Measurements from ENCODE around the gene EXD2. TPM values are rescaled to one million over a fixed set of nuclear protein-coding genes. Genes with fewer than 3 reads are reported as not detected.

The EXD2 gene
- total RNA-seq, 1 donor = 2.9 TPM

DNA sequence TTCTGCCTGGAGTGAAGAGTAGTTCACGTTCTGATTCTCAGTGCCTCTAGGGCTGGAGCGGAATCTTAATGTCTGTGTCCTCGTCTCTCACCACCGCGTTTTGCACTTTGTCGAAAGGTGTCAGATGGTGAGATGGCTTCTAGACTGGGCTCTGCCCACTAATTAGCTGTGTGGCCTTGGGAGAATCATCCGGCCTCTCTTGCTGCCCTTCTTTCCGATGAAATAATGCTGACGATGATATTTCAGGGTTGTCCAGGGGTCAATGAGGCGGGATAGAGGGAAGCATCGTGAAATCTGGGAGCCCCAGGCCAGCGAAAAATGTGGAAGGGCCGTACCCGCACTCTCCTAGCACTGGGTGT lies 67.8 kb downstream of the EXD2 start:
- Histone ChIP-seq H3K4me1 (ENCODE audit: insufficient read depth, low read length) (peaks cover 8% of the 10 kb centered on the region), H3K9me3 (ENCODE audit: low read depth, low read length) (no peaks in the 10 kb centered on the region), H3K27me3 (ENCODE audit: insufficient read depth, low read length) (peaks cover 55% of the 10 kb centered on the region), H3K4me3 (ENCODE audit: low read length) (no peak overlapping the region)

GRCh38 chr14:69259527-69260189 lies 68.4 kb downstream of the EXD2 start, which contains the start of gene GALNT16:
Gene GALNT16, plus strand, starts transcription at chr14:69260158. Its CDS starts 133 bp downstream, at chr14:69260291.
- H3K9me3 ChIP-seq (ENCODE audit: low read depth, low read length) = no peaks in the 10 kb centered on the region
- no peak within 1 kb of the TSS for H3K4me3 ChIP-seq (ENCODE audit: low read length)
- peaks cover 58% of the 10 kb centered on the region for H3K27me3 ChIP-seq (ENCODE audit: insufficient read depth, low read length)
- H3K4me1 ChIP-seq (ENCODE audit: insufficient read depth, low read length) = peaks cover 8% of the 10 kb centered on the region

DNA sequence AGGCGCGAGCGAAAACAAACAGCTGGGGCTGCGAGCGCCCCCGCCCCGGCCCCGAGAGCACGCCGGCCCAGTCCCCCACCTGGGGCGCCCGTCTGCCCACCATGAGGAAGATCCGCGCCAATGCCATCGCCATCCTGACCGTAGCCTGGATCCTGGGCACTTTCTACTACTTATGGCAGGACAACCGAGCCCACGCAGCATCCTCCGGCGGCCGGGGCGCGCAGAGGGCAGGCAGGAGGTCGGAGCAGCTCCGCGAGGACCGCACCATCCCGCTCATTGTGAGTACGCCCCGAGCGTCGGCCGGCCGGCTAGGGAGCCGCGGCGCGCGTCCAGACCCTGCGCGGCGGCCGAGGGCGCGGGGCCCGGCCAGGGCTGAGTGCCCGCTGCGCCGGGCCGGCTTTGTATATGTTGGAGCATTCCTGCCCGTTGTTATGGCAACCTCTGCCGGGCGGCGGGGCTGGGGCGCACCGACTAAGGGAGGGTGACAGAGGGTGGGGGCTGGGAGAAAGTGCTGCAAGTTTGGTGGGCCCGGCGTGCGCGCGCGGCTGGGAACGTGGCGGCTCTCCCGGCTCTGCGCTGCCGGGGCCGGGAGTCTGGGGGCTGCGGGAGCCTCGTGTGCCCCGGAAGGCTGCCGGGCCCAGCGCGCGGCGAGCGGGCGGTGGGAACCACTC lies 69.0 kb downstream of the EXD2 start:
- no peak overlapping the region for H3K4me3 ChIP-seq (ENCODE audit: low read length)

DNA sequence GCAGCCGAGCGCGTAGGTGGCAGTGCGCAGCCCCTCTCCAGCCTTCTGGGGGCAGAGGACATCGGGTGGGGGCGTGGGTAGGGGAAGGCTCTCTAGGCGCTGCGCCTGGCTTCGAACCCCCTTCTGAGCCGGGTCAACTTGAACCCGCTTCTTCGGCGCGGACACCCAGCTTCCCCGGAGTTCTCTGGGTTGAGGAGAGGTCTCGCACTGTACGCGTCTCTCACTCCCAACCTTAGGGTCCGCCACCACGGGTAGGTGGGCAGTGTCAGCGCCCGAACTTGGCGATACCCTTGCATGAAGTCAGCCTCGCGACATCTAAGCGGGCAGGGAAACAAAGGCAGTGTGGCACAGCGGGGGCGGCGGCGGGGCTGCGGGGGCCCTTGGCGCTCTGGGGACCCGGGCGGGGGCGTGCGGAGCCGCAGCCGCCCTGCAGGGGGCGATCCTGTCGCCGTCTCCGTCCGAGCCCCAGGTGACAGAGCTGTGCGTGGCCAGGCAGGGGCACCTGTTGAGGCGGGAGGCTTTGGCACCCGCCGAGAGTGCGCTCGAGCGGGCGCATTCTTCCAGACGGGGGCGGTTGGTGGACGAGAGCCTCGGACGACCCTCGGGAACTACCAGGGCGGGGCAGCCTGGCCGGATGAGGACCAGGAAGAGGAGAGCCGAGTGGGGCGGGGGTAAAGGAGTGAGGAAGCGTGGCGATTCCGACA lies 69.7 kb downstream of the EXD2 start:
- Histone ChIP-seq H3K27me3 (ENCODE audit: insufficient read depth, low read length) (peaks cover 57% of the 10 kb centered on the region), H3K9me3 (ENCODE audit: low read depth, low read length) (no peaks in the 10 kb centered on the region), H3K4me3 (ENCODE audit: low read length) (no peak overlapping the region), H3K4me1 (ENCODE audit: insufficient read depth, low read length) (peaks cover 8% of the 10 kb centered on the region)

More for the DNA sequence above, 69.0 kb downstream of the EXD2 start:
- Histone ChIP-seq H3K4me1 (ENCODE audit: insufficient read depth, low read length) (peaks cover 8% of the 10 kb centered on the region), H3K9me3 (ENCODE audit: low read depth, low read length) (no peaks in the 10 kb centered on the region), H3K27me3 (ENCODE audit: insufficient read depth, low read length) (peaks cover 58% of the 10 kb centered on the region)

DNA sequence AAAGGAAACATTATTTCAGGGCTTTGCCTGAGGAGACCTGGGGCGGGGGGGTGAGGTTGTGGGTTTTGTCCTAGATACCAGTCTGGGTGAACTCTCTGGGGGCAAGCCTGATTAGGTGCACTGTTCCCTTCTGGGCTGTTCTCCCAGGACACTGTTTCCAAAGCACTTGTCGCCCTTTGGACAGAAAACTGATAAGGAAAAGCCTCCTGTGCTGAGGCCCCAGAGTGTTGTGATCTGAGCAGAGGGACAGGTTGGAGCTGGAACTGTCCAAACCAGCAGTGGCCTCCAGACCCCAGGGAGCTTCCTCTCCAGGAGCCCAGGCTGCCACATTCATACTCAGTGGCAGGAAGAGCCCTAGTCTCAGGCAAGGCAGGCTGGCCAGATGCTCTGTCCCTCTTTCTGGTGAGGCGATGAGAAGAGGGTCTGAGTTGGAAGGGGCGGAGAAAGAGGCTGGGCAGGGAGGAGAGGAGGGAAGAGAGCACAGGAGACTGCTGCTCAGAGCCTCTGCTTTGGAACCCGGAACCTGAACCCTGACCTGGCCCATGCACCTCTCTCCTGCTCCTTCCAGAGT lies 70.5 kb downstream of the EXD2 start:
- peaks cover 55% of the 10 kb centered on the region for H3K27me3 ChIP-seq (ENCODE audit: insufficient read depth, low read length)
- no peak overlapping the region for H3K4me3 ChIP-seq (ENCODE audit: low read length)
- peaks cover 8% of the 10 kb centered on the region for H3K4me1 ChIP-seq (ENCODE audit: insufficient read depth, low read length)

DNA sequence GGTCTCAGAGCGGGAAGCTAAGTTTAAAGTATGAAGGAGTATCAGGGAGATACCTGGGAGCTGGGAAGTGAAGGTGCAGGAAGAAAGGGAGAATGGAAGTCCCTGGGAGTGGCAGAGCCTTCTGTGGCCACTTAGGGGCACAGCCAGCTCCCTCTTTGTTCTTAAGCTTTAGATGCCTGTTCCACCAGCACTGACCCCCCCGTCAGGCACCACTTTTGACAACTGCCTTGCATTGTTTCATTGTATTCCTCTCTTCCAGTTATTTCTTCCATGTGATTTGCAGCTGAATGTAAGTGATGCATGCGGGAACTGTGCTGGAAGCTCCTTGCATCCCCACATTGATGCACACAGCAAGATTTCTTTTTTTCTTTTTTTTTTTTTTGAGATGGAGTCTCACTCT lies 71.2 kb downstream of the EXD2 start:
- H3K27me3 ChIP-seq (ENCODE audit: insufficient read depth, low read length) = peaks cover 55% of the 10 kb centered on the region
- peaks cover 8% of the 10 kb centered on the region for H3K4me1 ChIP-seq (ENCODE audit: insufficient read depth, low read length)
- H3K9me3 ChIP-seq (ENCODE audit: low read depth, low read length) = no peaks in the 10 kb centered on the region

More for the DNA sequence above, 70.5 kb downstream of the EXD2 start:
- no peaks in the 10 kb centered on the region for H3K9me3 ChIP-seq (ENCODE audit: low read depth, low read length)

GRCh38 chr14:69263364-69263763 lies 72.1 kb downstream of the EXD2 start:
- Histone ChIP-seq H3K9me3 (ENCODE audit: low read depth, low read length) (no peaks in the 10 kb centered on the region), H3K4me1 (ENCODE audit: insufficient read depth, low read length) (peaks cover 8% of the 10 kb centered on the region), H3K27me3 (ENCODE audit: insufficient read depth, low read length) (peaks cover 48% of the 10 kb centered on the region)

More for the DNA sequence above, 71.2 kb downstream of the EXD2 start:
- H3K4me3 ChIP-seq (ENCODE audit: low read length) = no peak overlapping the region

DNA sequence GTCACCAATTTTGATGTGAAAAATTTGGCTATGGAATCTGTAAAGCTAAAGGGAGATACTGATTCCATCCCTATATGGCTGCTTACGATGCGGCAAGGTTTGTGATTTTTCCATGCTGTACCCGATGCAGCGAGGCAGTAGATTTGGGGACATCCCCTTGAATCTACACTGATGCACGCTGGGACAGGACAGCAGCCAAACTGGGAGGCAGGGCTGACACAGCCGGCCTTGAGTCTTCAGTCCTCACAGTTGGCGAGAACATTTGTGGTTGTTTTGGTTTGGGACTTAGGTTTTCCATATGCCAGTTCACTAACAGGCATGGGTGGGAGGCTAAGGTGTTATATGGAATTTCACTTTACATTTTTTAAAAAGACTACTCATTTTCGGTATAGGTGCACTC lies 72.5 kb downstream of the EXD2 start:
- peaks cover 43% of the 10 kb centered on the region for H3K27me3 ChIP-seq (ENCODE audit: insufficient read depth, low read length)
- no peak overlapping the region for H3K4me3 ChIP-seq (ENCODE audit: low read length)
- no peaks in the 10 kb centered on the region for H3K9me3 ChIP-seq (ENCODE audit: low read depth, low read length)
- peaks cover 8% of the 10 kb centered on the region for H3K4me1 ChIP-seq (ENCODE audit: insufficient read depth, low read length)

More at GRCh38 chr14:69263364-69263763, 72.1 kb downstream of the EXD2 start:
- H3K4me3 ChIP-seq (ENCODE audit: low read length) = no peak overlapping the region

DNA sequence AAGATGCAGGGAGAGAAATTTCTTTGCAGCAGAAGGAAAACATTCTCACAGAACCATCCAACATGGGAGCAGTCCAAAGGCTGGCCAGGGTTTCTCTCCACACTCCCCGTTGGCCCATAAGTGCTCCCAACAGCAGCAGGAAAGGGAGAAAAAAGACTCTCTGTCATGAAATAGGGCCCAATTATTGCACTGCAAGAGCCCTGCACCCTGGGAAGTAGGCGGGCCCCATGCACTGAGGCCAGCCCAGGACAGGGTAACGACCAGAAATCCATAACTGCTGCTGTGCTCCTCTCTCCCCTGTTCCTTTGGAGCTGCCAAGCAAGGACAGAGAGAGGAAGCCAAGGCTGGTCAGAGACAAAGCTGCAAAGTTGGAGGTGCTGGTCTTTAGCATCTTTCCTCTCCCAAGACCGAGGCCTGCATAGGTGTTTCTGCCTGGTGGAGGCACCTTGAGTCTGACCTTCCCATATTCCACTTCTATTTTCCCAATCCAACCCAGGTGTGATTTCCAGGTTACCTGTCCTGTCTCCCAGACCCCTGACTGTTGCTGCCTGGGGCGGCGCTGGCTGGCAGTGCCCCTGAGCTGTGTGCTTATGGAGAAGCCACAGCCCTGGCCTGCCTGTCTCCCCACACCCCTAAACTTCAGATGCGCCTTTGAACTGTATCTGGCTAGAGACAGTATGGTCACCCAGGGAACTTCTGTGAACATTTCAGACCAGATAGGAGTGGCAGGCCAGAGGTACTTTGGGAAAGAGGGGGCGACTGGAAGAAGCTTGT lies 75.5 kb downstream of the EXD2 start:
- Histone ChIP-seq H3K27me3 (ENCODE audit: insufficient read depth, low read length) (peaks cover 23% of the 10 kb centered on the region), H3K4me1 (ENCODE audit: insufficient read depth, low read length) (no peaks in the 10 kb centered on the region), H3K9me3 (ENCODE audit: low read depth, low read length) (no peaks in the 10 kb centered on the region), H3K4me3 (ENCODE audit: low read length) (no peak overlapping the region)

DNA sequence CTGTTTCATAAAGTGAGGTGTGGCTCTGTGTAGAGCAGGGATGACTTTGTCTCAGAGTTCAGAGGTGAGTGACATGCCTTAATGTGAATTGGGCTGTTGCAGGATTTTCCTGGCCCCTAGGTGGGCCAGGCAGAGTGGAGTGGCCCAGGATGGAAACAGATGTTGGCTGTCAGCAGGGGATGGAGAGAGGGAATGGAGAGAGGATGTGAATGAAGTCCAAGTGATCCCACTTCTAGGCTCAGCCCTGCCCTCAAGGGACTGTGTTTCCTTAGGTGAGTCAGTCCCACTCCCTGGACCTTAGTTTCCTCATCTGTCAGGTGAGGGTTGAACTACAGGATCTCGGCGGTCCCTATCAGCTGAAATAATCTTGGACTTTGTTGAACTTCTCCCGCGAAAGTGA lies 76.2 kb downstream of the EXD2 start:
- H3K4me1 ChIP-seq (ENCODE audit: insufficient read depth, low read length) = no peaks in the 10 kb centered on the region
- no peaks in the 10 kb centered on the region for H3K9me3 ChIP-seq (ENCODE audit: low read depth, low read length)
- H3K27me3 ChIP-seq (ENCODE audit: insufficient read depth, low read length) = peaks cover 16% of the 10 kb centered on the region
- no peak overlapping the region for H3K4me3 ChIP-seq (ENCODE audit: low read length)

- Histone ChIP-seq H3K27me3 (ENCODE audit: insufficient read depth, low read length) (peaks cover 12% of the 10 kb centered on the region), H3K4me3 (ENCODE audit: low read length) (no peak overlapping the region), H3K4me1 (ENCODE audit: insufficient read depth, low read length) (no peaks in the 10 kb centered on the region), H3K9me3 (ENCODE audit: low read depth, low read length) (no peaks in the 10 kb centered on the region)
Observed at GRCh38 chr14:69268223-69268622, 76.9 kb downstream of the EXD2 start.

DNA sequence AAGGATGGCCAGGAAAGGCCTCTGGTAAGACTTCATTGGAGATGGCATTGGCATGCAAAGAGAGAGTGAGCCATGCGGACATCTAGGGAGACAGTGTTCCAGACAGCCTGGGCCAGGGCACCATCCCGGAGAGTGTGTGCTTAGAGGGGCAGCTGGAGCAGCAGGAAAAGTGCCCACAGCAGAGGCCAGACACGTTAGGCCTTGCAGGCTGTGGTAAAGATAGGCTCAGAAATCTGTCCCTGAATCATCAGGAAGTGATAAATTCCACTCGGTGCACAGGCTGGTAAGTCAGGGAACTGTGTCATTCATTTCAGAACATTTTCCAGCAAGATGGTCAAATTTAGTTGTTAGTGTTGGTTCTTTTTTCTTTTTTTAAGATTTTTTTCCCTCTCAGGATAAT lies 77.5 kb downstream of the EXD2 start:
- peaks cover 6% of the 10 kb centered on the region for H3K27me3 ChIP-seq (ENCODE audit: insufficient read depth, low read length)
- no peaks in the 10 kb centered on the region for H3K9me3 ChIP-seq (ENCODE audit: low read depth, low read length)
- no peak overlapping the region for H3K4me3 ChIP-seq (ENCODE audit: low read length)
- no peaks in the 10 kb centered on the region for H3K4me1 ChIP-seq (ENCODE audit: insufficient read depth, low read length)

DNA sequence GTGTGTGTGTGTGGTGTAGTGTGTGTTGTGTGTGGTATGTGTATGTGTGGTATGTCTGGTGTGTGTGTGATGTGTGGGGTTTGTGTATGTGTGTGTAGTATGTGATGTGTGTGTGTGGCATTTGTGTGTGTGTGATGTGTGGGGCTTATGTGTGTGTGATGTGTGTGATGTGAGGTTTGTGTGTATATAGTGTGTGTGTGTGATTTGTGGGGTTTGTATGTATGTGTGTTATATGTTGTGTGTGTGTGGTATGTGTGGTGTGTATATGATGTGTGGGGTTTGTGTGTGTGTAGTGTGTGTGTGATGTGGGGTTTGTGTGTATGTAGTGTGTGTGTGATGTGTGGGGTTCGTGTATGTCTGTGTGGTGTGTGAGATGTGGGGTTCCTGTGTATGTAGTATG lies 78.1 kb downstream of the EXD2 start:
- no peak overlapping the region for H3K4me3 ChIP-seq (ENCODE audit: low read length)
- no peaks in the 10 kb centered on the region for H3K27me3 ChIP-seq (ENCODE audit: insufficient read depth, low read length)
- no peaks in the 10 kb centered on the region for H3K9me3 ChIP-seq (ENCODE audit: low read depth, low read length)
- no peaks in the 10 kb centered on the region for H3K4me1 ChIP-seq (ENCODE audit: insufficient read depth, low read length)

- Histone ChIP-seq H3K4me1 (ENCODE audit: insufficient read depth, low read length) (no peaks in the 10 kb centered on the region), H3K27me3 (ENCODE audit: insufficient read depth, low read length) (no peaks in the 10 kb centered on the region), H3K9me3 (ENCODE audit: low read depth, low read length) (no peaks in the 10 kb centered on the region), H3K4me3 (ENCODE audit: low read length) (no peak overlapping the region)
Observed at GRCh38 chr14:69270097-69270496, 78.8 kb downstream of the EXD2 start.
